GM19099 (cell line): ENCODE data around the gene BUD23.

Experiments used
- POLR2A ChIP-seq: IDR thresholded peaks from 3 replicates; pipeline ENCODE4 v1.6.1; 2011; ENCODE audit warnings: low read depth; ENCODE audit not compliant: insufficient read length; ENCODE audit errors: extremely low read depth

Gene BUD23

DNA sequence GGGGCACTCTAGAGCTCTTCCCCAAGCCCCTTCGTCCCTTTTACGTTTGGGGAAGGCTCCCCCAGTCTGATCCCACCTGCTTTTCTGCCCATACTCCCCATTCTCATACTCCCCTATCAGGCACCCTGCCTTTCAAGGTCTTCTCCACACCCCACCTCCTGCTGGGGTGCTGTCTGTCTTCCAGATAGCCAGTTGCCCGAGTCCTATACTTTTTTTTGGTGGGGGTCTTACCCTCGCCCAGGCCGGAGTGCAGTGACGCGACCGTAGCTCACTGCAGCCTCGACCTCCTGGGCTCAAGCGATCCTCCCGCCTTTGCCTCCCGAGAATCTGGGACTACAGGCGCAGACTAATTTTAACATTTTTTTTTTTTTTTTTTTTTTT, 56.0 kb downstream of the BUD23 start:
- no peak for TF ChIP-seq POLR2A

DNA sequence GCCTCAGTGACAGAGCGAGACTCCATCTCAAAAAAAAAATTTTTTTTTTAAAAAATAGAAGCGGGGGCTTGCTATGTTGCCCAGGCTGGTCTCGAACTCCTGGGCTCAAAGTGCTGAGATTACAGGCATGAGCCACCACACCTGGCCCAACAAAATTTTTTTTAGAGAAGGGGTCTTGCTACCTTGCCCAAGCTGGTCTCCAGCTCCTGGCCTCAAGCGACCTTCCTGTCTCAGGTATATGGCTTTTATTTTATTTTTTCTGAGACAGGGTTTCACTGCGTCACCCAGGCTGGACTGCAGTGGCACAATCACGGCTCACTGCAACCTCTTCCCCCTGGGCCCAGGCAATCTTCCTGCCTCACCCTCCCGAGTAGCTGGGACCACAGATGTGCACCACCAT, 56.8 kb downstream of the BUD23 start:
- no peak for TF ChIP-seq POLR2A

DNA sequence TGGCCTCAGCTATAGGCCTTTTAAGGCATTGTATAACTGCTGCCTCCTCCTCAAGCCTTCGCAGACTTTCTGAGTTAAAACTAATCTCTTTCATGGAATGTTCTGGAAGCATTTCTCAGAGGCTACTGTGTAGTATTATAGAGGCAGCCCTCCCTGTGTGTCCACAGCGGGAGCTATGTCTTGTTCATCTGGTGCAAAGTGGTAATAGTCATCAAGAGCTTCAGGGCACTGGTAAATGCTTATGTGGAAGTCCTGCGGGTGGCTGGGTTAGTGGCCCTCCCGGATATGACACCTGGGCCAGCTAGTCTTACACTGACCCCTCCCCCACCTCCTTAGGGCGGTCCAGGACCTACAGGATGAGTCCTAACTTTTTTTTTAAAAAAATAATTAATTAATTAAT, 57.4 kb downstream of the BUD23 start:
- TF ChIP-seq POLR2A, result no peak

DNA sequence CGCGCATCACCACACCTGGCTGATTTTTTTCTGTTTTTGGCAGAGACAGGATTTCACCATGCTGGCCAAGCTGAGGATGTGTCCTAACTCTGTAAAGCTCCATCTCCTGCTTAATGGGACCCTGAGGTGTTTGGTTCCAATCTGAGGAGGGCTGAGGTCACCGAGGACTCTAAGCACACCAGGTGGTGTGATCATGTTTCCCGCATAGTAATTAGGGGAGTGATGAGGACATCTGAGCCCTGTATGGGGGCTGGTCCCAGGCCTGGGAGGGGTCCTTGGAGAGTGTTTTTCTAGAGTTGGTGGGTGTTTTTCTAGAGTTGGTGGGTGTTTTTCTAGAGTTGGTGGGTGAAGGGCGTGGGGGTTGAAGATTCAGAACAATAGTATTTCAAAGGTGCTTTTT, 58.2 kb downstream of the BUD23 start:
- TF ChIP-seq POLR2A, result no peak

DNA sequence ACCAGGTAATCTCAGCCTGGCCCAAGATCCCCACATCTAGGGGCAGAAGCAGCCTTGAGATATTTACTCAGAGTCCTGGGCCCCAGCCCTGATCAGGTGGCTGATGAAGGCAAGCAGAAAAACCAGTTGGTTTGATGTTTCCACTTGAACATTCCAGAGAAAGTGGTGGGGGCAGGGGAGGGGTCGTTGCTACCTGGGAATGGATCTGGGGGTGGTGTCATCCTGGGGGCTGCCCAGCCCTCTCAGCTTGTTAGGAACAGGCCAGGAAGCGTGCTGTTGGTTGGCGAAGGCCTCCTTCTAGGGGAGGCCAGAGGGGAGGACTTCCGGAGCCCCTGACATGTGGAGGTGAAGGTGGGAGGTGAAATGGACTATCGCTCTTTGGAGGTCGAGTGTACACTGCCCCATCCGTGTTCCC, 58.9 kb downstream of the BUD23 start:
- no peak for TF ChIP-seq POLR2A

DNA sequence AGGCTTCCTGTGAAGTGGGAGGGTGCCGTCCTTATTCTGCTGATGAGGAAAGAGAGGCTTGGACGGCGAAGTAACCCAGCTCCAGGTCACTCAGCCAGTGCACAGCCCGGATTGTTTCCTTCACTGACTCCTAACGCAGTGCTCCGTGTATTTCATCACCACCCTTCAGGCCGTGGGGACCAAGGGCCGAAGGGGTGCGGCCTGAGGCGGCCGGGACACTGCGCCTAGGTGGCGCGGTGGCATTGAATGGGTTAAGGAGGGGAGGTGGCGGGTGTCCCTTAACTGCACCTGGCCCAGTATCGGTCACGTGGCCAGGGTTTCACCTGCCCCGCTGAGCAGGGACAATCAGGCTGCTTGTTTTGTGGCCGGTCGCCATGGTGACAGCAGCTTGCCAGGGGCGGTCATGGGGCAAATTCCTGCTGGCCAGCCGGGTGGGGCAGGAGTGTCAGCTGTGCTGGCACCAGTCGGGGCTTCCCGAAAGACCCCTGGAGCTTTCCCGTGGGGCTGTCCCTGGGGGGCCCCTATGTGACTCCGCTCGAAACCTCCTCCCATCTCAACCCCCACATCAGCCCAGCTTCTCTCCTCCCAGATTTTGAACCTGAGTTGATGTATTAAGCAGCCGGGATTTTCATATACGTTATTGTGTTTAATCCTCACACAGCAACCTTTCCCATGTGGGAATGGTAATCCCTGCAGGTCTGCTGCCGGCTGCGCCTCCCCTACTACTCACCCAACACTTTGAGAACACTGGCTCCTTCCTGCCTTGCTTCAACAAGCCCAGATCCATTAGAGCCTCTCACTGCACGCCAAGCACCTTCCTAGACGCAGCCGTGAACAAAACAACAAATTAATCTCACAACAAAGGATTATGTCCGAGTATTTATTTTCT, 59.6 kb downstream of the BUD23 start:
- no peak for TF ChIP-seq POLR2A

DNA sequence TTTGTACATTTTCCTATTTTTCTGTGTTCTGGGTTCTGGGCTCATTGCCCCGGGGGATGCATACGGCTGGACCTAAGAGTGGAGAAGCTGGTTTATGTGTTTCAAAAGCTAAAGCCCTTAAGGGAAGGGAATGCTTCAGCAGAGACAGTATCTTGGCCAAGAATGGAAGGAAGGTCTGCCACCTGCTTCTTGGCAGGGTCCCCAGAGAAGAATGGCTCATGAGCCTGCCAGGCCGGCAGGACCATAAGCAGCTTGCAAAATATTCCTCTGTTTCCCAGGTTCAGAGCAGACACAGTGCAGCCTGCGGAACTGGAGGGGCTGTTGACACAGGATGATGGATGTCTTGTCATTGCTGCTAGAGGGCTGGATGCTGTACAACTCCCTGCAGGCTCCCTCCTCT, 63.0 kb downstream of the BUD23 start:
- TF ChIP-seq POLR2A, result no peak
